Measurements from ENCODE around the gene TUBA4B.
"Not testable (repeated sequence)": the region's sequence is repeated elsewhere in the genome, so short reads cannot be mapped to it uniquely, and the experiment has no call there.

The TUBA4B gene

GRCh38 chr2:219277703-219278654, 24.9 kb downstream of the TUBA4B start:
- peak; percentile 64 for DNase-seq

GRCh38 chr2:219278655-219279150, 25.7 kb downstream of the TUBA4B start:
- no peak for DNase-seq

- DNase-seq: peak; percentile 98
These were observed 26.3 kb downstream of the TUBA4B start, which contains the start of gene DNAJB2 for GRCh38 chr2:219279151-219279915. Gene DNAJB2, plus strand, starts transcription at chr2:219279366. Its CDS starts 468 bp downstream, at chr2:219279834.

GRCh38 chr2:219279916-219280516, 27.0 kb downstream of the TUBA4B start:
- no peak for DNase-seq

- DNase-seq: no peak
These were observed 27.6 kb downstream of the TUBA4B start for GRCh38 chr2:219280651-219281050.

- no peak for DNase-seq
These were observed 28.5 kb downstream of the TUBA4B start for GRCh38 chr2:219281588-219281987.

GRCh38 chr2:219282375-219282774, 29.3 kb downstream of the TUBA4B start:
- no peak for DNase-seq

GRCh38 chr2:219282943-219283581, 30.0 kb downstream of the TUBA4B start:
- no peak for DNase-seq

GRCh38 chr2:219284501-219285372, 31.7 kb downstream of the TUBA4B start:
- no peak for DNase-seq

- no peak for DNase-seq
These were observed 32.3 kb downstream of the TUBA4B start for GRCh38 chr2:219285373-219285735.

- no peak for DNase-seq
These were observed 32.9 kb downstream of the TUBA4B start for GRCh38 chr2:219285894-219286425.

GRCh38 chr2:219286436-219287115, 33.5 kb downstream of the TUBA4B start:
- DNase-seq: no peak

- not testable (repeated sequence) for DNase-seq
These were observed 34.0 kb downstream of the TUBA4B start for GRCh38 chr2:219287116-219287440.

- no peak for DNase-seq
These were observed 34.7 kb downstream of the TUBA4B start for GRCh38 chr2:219287580-219288265.

GRCh38 chr2:219289195-219289536, 36.1 kb downstream of the TUBA4B start:
- DNase-seq: no peak

- no peak for DNase-seq
These were observed 36.7 kb downstream of the TUBA4B start for GRCh38 chr2:219289537-219290361.

- DNase-seq: no peak
These were observed 37.5 kb downstream of the TUBA4B start for GRCh38 chr2:219290381-219291171.

- no peak for DNase-seq
These were observed 38.4 kb downstream of the TUBA4B start for GRCh38 chr2:219291394-219291793.
